ENCODE measurements around the gene ADPRHL1.

Gene ADPRHL1

DNA sequence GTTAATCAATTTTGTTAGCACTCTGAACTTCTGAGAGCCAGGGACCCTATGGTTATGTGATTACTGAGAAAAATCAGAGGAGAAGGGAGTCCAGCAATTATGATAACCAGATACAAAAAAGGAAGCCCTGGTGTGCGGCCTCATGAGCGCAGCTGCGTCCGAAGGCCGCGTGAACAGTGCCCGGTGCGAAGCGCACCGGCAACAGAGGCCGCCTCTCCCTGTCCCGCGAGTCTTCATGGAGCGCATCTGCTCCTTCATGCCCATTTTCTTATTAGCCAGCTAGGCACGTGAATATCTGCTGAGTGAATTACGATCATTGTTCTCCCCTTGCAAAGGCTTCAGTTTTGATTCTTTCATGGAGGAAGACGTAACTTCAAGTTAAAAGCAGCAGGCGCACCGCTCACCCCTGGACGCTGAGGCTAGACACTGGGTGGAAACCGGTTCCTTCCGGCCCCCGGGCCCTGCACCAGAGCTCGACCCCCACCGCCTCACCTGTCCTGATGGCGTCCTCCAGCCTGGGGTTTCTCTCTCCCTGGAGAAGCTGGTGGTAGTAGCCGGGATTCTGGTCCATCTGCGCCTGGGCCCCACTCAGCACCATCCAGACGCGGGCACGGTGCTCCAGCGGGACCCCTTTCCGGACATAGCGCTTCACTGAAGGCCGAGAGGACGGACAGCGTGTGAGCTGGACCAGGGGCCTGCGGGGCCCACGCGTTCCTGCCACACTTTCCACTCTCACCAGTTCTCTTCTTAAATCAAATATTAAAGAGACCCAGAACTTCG, 98.3 kb downstream of the ADPRHL1 start:
- no peak overlapping the region for H3K4me3 ChIP-seq (ENCODE audit: low read depth, low read length)
- DNase-seq (ENCODE audit: low read depth) = no peak
- TF ChIP-seq, protein P1, sequence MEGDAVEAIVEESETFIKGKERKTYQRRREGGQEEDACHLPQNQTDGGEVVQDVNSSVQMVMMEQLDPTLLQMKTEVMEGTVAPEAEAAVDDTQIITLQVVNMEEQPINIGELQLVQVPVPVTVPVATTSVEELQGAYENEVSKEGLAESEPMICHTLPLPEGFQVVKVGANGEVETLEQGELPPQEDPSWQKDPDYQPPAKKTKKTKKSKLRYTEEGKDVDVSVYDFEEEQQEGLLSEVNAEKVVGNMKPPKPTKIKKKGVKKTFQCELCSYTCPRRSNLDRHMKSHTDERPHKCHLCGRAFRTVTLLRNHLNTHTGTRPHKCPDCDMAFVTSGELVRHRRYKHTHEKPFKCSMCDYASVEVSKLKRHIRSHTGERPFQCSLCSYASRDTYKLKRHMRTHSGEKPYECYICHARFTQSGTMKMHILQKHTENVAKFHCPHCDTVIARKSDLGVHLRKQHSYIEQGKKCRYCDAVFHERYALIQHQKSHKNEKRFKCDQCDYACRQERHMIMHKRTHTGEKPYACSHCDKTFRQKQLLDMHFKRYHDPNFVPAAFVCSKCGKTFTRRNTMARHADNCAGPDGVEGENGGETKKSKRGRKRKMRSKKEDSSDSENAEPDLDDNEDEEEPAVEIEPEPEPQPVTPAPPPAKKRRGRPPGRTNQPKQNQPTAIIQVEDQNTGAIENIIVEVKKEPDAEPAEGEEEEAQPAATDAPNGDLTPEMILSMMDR (IDR thresholded peaks at IDR 0.05; ENCODE audit: insufficient read depth, low read depth, low read length, missing control alignments) = no peak

DNA sequence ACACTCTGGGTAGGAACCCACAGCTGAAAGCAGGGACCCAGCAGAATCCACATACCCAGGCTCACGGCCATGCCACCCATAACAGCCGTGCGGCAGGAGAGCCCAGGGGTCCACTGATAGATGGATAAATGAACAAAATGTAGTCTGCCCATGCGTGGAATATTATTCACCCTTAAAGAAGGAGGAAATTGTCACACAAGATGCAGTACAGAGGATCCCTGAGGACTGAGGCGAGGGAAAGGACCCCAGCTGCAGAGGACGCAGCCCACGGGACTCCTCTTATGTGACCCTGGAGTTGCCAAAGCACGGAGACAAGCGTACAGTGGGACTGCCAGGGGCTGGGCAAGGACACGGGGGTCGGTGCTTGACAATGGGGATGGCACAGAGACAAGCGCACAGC, 100.0 kb downstream of the ADPRHL1 start:
- TF ChIP-seq, protein P1 (IDR thresholded peaks at IDR 0.05; ENCODE audit: insufficient read depth, low read depth, low read length, missing control alignments) = no peak
- DNase-seq (ENCODE audit: low read depth) = no peak
- H3K4me3 ChIP-seq (ENCODE audit: low read depth, low read length) = no peak overlapping the region

DNA sequence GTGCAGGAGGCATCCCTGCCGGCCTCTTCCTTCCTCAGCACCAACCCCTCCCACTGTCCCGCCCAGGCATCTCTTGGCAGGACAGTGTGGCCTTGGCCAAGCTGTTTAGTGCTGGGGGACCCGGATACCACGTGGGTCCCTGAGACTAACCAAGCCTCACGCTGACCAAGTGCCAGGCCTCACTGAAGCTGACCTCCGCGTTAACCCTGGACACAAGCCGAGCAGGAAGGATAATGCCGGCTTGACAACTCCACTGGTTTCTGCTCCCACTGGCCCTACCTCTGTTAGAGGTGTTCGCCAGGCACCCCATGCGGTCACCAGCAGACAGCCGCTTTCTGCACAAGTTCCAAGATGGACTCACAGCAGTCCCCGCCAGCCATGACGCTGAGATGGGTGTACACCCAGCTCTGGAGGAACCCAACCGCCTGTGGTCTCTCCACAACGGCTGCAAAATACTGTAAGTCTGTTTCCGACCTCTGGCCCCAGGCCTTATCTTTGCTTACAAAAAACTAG, 101.7 kb downstream of the ADPRHL1 start:
- no peak overlapping the region for H3K4me3 ChIP-seq (ENCODE audit: low read depth, low read length)
- DNase-seq (ENCODE audit: low read depth) = no peak
- TF ChIP-seq, protein P1 (IDR thresholded peaks at IDR 0.05; ENCODE audit: insufficient read depth, low read depth, low read length, missing control alignments) = no peak

DNA sequence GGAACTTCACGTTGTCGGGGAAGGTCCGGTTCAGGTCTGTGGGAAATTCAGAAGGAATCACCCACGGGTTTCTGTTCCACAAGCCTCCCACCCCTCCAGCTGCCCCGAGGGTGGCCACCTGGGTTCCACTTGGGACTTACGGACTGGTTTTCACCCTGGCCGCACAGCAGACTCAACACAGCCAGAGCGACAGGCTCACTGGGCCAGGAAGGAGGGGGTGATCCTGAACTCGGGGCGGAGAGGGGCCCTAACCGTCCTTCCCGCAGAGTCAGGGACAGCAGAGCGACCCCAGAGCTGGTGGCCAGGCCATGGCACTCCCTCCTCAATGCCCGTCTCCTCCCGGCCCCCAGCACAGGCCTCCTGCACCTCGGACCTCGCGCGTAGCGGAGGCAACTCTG, 102.4 kb downstream of the ADPRHL1 start:
- TF ChIP-seq, protein P1 (IDR thresholded peaks at IDR 0.05; ENCODE audit: insufficient read depth, low read depth, low read length, missing control alignments) = no peak
- DNase-seq (ENCODE audit: low read depth) = no peak
- no peak overlapping the region for H3K4me3 ChIP-seq (ENCODE audit: low read depth, low read length)

DNA sequence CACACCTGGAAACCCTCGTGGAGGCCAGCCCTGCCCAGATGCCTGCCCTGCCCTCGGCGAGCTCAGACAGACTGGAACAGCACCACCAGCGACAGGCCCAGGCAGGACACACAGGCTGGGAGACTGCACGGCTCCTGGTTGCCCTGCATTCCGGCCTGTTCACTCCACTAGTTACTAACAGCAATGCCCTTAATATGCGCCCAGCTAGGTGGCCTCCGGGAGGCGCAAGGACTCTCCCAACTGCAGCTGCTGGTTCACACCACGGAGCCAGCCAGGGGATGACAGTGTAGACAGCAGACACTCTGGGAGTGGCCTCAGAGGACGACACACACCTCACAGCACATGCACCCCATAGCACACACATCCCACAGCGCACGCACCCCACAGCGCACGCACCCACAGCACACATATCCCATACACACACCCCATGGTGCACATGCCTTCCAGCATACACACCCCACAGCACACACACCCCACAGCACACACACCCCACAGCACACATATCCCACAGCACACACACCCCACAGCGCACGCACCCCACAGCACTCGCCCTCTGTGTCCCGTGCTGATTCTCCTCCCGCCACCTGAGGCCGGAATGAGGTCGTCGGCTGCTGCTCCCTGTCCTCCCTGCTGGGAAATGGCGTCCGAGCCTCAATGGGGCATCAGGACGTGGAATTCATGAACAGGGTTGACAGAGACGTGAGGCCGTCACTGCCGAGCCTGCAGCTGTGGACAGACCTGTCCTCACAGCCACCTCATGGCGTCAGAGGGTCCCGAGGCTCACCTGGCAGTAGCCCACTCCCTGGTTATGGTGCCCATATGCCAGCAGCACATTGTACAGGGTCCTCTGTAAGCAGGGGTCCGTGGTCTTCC, 103.0 kb downstream of the ADPRHL1 start:
- no peak for DNase-seq (ENCODE audit: low read depth)
- TF ChIP-seq, protein P1 (IDR thresholded peaks at IDR 0.05; ENCODE audit: insufficient read depth, low read depth, low read length, missing control alignments) = no peak
- H3K4me3 ChIP-seq (ENCODE audit: low read depth, low read length) = no peak overlapping the region
